ENCODE data around the gene FOXN3. TPM values are rescaled to one million over a fixed set of nuclear protein-coding genes. Genes with fewer than 3 reads are reported as not detected.

FOXN3 gene
- total RNA-seq, 1 experiment from 2014 or later = 6.5 TPM

DNA sequence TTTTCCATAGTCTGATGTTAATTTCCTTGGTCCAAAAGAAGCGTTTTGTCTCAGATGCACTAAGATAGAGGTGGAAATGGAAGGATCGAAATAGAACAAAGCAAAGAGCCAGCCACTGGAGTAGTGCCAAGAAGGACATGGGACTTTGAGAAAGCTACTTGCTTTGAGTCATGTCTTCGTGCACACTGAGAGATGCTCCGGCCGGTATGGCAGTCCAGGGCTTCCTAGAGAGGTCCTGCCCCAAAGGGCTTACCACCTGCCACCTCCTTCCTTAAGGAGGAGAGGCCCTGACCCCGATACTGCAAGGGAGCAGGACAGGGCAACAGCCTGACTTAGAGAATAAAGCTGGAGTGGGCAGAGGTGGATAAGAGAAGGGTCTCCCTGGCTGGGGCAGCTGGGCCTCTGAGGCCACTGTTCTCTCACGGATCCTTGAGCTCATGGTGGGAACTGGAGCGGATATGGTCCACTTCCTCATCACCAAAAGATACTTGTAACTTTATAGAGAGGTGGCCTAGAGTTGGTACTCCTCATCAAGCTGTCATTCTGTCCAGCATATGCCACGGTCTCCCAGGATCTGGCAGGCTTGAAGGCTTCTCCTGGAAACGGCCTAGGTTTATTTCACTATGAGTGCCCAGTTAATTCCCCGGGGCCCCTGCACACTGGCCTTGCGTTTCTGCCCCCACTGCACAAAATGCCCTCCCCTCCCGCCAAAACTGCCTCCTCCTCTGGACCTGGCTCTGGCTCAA is 57.4 kb downstream of the FOXN3 start:
- DNase-seq (ENCODE audit: low read depth) = no peak

DNA sequence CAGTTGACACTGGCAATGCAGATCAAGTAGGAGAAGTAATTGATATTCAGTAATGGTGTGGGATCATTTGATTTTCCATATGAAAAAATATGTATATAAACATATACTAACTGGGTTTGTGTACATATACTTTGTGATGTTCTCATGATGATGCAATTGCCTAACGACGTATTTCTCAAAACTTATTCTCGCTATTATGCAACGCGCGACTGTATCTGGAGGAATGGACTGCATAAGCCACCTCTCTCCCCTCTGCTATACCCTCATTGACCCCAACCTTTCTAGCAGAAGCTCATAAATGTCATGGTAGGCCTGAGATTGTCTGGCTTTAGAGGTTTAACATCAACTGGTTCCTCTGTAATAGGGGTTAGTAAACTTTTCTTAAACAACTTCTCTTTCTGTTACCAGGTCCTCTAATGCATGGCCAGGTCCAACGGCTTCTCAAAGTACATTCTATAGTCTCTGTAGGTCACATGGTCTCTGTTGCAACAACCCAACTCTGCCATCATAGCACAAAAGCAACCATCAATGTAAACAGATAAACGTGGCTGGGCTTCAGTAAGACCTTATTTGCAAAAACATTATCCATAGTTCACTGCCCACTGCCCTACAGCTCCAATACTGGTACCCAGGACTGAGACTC is 59.3 kb downstream of the FOXN3 start:
- DNase-seq (ENCODE audit: low read depth) = no peak

DNA sequence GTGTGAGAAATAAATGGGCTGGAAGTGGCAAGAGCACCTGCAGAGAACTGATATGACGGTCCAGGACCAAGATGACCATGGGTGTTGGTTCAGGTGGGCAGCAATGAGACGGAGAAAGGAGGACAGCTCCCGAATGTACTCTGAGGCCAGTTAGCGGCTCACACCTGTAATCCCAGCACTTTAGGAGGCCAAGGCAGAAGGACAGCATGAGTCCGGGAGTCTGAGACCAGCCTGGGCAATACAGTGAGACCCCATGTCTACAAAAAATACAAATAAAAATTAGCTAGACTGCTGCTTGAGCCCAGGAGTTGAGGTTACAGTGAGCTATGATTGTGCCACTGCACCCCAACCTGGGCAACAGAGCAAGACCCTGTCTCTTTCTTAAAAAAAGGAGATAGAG is 60.1 kb downstream of the FOXN3 start:
- no peak for DNase-seq (ENCODE audit: low read depth)

DNA sequence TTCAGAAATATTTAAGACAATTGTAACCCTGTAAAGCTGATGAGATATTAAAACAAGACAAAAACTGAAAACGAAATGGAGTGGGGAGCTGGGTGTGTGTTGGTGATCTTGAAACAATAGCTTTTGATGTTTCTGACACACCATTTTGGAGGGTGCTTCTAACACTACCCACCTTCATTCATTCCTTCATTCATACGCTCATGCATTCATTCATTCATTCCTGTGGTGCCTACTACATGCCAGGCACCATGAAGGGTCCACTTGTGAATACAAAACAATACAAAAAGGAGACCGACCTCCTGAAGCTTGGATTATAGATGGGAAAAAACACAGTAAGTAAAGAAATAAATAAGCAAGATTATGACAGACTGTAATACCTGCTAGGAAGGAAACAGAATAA is 60.5 kb downstream of the FOXN3 start:
- DNase-seq (ENCODE audit: low read depth) = no peak

DNA sequence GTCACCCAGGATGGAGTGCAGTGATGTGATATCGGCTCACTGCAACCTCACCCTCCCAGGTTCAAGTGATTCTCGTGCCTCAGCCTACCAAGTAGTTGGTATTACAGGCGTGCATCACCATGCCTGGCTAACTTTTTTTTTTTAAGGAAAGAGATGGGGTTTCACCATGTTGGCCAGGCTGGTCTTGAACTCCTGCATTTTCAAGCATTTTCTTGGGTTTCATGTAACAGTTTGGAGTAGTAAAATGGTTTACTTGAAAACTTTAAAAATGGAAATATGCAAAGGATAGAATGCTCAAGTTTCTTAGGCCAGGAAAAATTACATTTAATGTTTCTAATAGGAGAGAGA is 63.3 kb downstream of the FOXN3 start:
- no peak for DNase-seq (ENCODE audit: low read depth)

DNA sequence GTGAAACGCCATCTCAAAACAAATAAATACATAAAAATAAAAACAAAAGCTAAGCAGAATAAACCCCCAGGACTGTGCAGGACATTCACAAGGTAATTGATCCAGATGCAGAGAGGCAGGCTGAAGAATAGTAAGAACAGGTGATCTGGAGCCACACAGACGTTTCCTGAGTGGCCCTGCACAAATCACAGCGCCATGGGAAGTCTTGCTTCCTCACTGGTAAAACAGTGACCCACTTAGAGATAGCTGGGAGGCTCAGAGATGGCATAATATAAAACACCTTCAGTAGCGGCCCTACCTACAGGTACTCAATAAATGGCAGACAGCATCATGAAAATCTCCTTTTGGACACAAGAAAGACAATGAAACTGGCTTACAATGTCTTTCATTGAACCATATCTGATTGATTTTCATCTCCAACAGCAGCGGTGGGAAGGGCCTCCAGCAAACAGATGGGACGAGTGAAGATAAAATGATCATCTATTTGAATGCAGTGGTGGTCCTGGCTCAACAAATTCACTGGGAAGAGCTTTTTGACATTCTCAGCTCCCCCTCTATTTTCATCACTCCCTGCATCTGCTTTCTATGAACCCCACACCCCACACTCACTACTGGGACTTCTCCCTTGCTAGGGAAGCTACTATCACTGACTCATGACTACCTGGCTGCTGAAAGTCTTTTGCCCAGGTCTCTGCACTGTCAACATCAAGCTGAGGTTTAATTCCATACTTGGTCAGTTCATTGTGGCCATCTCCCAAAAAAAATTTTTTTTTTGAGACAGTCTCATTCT is 63.9 kb downstream of the FOXN3 start:
- no peak for DNase-seq (ENCODE audit: low read depth)

DNA sequence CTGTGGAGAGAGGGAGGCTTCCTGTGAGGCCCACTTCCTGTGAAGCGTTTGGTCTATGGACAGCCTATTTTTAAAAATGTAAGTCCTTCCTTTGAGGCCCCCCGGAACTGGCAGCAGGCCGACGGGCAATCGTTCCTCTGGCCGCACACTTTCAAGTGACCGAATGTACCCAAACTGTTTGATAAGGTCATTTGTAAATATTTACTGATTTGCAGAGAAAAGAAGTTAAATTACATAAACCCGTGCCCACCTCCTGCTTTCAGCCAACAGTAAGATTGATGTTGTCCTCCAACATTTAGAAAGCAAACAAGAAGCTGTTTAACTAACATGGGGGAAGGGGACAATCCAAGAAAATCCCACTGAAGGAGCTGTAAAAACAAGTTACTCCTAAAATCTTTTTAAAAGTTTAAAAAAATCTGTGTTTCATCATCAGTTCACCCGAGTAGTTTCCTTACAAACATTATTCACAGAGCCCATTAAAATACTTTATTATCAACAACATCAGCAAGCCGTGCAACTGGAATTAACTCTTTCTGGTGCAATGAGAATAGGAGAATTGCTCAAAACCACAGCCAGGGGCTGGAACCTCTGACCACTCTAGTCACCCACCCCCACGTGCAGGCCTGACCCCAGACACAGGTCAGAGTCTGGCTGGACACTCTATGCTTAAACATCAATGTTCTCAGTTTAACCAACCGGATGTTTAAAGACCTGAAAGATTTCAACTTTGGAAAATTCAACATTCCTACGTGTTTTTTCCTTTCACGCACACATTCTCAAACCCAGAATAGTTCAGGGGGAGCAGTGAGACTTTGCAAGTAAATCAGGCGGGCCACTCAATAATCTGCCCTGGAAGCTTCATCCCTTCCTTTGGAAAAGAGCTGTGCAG is 65.3 kb downstream of the FOXN3 start:
- DNase-seq (ENCODE audit: low read depth) = peak; percentile 8

DNA sequence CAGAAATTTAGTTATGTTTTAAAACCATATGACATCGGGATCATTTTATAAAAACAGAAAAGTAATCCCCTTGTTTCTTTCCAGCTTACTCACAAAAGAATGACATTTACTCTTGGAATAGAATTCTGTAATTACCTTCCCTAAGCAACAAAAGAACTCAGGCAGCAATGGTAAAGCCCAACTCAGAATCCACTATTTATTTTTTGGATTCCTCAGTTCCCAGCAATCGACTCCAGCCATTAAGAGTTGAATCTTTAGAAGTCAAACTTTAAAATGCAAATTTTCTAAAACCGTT is 65.9 kb downstream of the FOXN3 start:
- no peak for DNase-seq (ENCODE audit: low read depth)

DNA sequence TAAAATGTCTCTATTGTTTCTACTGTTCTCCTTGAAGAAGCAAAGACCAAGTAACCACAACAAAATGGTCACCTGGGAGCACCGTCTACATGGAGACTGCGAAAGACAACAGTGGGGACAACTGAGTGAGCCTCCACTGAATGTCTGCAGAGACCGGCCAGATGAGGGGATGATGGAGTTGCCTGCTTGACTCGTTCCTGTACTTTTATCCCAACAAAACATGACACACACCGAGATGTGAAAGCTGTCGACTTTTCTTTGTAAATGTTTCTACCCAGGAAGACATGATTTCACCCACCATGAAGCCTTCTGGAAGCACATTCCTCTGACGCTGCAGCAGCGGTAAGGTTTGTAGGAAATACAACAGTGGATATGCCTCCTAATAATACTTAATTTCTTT is 66.9 kb downstream of the FOXN3 start:
- DNase-seq (ENCODE audit: low read depth) = no peak

DNA sequence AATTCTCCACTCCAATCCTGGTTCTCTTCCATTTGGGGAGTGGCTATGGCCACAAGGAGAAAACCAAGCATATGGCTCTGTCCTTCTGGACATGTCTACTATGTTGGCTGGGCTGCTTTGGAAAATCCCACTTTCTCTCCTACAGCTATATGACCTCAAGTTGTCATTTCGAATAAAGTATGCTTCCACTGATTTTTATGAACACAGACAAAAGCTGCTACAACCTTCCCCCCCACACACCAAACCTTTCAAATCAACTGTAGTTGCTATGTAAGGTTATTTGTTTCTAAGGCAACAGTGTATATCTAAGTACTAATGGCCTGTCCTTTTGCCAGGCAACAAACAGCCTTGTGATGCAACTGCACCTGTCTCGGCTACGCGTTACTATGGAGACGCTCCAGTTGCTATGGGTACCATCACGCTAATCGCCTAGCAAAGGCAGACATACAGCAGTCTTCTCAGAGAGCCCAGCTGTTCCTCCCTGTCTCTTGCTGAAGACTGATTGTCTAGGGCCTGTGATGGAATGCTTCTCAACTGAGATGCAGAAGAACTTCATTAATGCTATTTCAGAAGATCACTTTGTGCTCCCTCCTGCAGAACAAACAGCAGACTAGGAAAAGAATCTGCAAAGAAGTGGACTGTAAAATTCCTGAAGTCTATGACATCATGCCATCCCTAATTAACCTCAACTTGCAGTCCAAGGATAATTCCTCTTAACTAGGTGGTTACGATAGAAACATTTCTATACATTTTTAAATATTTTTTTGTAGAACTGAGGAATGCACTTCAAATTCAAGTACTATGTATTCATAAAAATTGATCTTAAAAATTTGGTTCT is 67.6 kb downstream of the FOXN3 start:
- DNase-seq (ENCODE audit: low read depth) = no peak

DNA sequence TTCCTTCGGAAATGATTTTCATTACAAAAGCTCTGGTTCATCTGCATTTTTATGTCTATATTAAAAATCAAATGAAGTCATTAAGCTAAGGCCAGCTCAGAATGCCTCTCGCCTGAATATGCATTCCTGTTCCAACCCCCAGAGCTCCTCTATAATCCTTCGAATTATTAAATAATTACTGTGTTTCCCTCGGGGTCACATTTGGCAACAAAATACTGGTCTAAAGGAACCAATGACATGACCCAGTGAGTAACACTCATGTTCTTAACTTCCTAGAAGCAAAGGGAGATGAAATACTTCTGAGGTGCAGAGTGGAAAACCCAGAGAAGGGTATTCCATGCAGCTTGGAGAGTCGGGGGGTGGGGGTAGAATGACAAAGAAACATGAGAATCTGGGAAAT is 68.3 kb downstream of the FOXN3 start:
- no peak for DNase-seq (ENCODE audit: low read depth)

DNA sequence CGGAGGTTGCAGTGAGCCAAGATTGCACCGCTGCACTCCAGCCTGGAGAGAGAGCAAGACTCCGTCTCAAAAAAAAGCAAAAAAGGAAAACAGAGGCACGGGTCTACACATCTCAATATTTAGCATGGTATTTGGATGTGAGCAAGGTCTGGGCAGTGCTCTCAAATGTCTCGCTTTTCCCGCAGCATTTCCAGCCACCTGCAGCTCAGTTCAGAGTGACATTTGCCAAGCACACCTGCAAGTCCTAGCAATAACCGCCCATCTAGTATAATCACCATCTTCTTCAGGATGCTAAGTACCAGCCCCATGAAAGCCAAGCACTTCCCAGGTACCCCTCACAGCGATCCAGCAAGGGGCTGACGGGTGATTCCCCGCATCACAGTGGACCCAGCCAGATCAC is 69.1 kb downstream of the FOXN3 start:
- DNase-seq (ENCODE audit: low read depth) = no peak

DNA sequence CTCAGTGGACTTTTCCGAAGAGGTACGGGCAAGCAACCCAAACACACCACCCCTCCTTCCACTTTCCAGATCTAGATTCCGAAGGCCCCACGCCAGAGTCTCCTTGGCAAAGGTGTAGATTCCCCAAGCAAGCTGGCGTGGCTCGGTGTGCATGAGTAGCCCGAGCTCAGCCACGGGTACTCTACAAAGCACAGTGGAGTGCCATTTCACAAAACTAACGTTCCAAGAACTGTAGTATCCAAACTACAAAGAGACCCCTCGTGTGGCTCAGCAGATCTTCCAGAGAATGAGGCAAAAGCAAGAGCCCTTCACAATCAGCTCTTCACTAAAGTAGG is 72.1 kb downstream of the FOXN3 start:
- no peak for DNase-seq (ENCODE audit: low read depth)

DNA sequence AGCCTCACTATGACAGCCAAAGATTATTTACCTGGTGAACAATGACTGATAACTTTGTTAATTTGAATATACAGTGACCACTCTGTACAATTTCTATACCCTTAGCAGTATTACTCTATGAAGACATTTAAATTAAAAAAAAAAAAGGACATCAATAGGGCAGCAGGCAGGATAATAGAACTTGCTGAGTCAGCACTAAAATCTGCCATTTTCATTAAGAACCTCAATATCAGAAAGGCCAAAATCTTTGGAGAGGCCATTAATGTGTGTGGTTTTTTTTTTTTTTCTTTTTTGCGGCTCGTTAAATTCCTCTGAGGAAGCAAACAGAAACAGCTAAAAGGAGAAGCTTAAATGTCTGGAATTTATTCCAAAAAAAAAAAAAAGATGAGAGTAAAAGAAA is 73.7 kb downstream of the FOXN3 start:
- no peak for DNase-seq (ENCODE audit: low read depth)

DNA sequence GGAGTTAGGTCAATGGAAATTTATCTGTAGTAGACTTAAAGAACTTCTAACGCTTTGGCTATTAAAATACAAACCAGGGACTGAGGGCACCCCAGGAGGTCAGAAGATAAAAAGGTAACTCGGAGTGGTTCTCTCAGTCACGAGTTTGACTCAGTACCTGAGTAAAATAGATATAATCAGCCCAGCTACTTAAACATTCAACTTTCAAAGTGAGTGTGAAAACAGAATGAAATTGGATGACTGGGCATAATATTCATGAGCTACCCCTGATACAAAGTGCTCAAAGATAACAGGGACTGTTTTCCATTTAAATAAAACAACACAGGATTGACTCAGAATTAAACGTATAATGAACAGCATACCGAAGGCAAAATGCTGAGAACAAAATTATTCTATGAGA is 75.0 kb downstream of the FOXN3 start:
- DNase-seq (ENCODE audit: low read depth) = no peak

DNA sequence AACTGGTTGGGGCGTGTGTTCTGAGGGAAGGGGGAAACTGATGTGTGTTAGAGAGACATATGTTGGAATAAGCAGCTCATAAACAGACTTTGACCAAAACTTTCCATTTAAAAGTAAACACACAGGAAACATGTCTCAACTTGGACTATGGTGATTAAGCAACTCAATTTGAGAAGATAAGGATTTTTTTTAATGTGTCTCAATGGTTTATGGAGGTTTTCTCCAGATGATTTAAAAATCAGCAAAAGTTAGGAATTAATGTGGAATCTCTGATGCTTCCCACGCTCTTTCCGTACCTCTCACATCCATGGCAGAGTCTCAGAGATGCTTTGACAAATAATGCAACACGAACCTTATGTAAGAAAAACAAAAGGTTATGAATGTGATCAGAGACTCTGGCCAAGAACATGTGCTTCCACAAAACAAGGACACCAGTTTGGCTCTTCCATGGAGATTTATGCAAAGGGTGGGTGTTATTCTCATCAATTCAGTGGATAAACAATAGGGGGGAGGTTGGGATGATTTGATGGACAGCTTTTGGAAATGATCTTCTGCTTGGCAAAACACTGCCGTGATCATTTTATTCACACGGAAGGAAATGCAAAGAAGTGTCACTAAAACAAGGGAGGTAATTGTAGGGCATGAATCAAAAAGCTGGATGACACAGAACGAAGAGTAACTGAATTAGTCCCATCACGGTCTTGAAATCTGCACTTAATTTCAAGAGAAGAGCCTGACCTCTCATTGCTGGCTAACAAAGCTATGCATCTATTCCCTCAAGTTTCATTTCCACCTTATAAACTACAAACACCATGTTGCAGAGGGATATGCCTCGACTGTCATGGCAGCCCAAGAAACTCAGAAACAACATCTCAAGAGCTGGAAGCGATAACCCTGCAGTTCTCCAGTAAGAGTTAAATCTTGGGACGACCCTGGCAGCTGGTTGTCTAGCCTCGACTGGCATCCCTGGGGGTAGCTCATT is 76.5 kb downstream of the FOXN3 start:
- no peak for DNase-seq (ENCODE audit: low read depth)

DNA sequence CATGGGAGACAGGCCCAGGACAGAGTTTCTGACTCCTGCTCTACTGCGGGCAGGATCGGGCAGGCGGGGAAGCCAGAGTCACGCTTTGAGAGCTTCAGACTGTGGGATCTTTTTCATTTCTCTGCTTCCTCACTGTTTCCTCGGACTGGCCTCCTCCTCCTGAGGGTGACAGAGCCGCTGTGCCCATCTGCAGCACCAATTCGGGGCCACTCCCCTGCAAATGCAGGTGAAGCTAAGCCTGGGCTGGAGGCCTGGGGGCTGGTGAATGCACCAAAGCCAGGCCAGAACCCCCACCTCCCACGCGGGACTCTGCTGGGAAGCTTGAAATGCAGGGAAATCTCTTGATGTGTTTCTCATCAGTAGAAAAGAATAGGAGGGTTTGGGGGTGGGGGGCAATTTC is 77.5 kb downstream of the FOXN3 start:
- no peak for DNase-seq (ENCODE audit: low read depth)

DNA sequence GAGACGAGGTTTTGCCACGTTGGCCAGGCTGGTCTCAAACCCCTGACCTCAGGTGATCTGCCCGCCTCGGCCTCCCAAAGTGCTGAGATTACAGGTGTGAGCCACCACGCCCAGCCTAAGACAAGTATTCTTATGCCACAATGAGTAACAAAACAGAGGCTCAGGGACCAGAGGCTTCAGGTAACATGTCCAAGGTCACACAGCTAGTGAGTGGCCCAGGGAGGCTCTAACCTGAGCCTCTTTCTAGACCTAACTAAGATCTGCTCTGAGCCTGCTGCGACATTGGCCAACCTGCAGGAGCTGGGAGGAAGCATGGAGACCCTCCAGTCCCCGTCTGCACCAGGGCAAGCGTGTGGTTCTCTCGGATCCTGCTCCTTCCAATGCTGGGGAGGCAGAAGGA is 77.9 kb downstream of the FOXN3 start:
- DNase-seq (ENCODE audit: low read depth) = no peak

DNA sequence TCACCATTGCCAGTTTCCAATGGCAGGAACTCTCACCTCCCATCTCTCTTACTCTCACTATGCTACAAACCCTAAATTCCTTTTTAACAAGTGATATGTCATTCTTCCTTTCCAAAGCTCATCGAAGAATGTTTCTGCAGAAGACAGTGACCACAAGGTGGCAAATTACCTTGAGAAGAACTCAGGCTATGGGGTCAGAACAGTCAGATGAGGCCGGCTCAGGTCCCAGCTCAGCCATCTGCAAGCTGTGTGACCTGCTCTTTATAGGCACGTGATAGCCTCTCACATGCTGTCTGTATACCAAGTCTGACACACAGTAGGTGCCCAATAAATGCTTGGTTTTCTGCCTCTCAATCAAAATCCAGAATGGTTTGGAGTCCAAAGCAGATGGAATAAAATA is 80.7 kb downstream of the FOXN3 start:
- no peak for DNase-seq (ENCODE audit: low read depth)

DNA sequence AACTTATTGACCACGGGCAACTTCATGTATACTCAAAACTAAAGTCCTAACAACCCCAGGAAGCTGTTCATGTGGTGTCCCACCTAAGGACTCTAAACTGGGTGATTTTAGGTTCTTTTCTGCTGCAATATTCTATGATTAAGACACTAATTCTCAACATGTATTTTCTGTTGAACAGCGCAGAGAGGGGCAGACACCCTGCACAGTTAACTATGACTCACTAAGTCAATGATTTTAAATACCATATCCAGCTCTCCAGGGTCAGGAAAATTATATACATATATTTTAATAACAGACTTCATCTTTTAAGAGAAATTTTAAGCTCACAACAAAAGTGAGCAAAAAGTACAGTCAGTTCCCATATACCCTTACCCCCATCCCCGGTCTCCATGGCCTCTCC is 85.0 kb downstream of the FOXN3 start:
- no peak for DNase-seq (ENCODE audit: low read depth)
